IMR-90 (cell line): ENCODE data around the gene ADD3. TPM values are rescaled to one million over a fixed set of nuclear protein-coding genes. Genes with fewer than 3 reads are reported as not detected.

ENCODE experiments used
- ATAC-seq: fragments of 200-7000 bp; cut with Tn5 transposase; 2 replicates; pipeline ENCODE4 v1.9.1; 2020; ENCODE audit warnings: low read depth, mild to moderate bottlenecking, moderate library complexity
- BruUV-seq: library from RNA; stranded (reverse); fragments of 400-500 nt; replicated peaks from 2 replicates; lab custom pipeline; 2021; lab: Mats Ljungman, UMichigan
- CTCF ChIA-PET: fragments of 300-600 bp; formaldehyde crosslinking; extraction: SDS; loops from one replicate; lab custom pipeline; 2021; ENCODE audit warnings: antibody characterized with exemption; lab: Yijun Ruan, JAX
- POLR2A ChIA-PET: fragments of 300-600 bp; sonication (Branson Sonifier 250); formaldehyde crosslinking; loops from one replicate; lab custom pipeline; 2022; ENCODE audit warnings: antibody characterized with exemption; ENCODE audit not compliant: unreplicated experiment; lab: Charles Lee
- DNase-seq: peaks from one replicate; pipeline ENCODE4 v3.0.0; 2013
- H2AFZ ChIP-seq: replicated peaks from 2 replicates; pipeline ENCODE3; 2013; ENCODE audit warnings: low read length, mild to moderate bottlenecking; ENCODE audit not compliant: poor library complexity
- H2AK5ac ChIP-seq: 2 replicates; pipeline ENCODE4 v1.6.1; 2013; ENCODE audit warnings: low read depth, low read length, inconsistent platforms
- H2AK9ac ChIP-seq: replicated peaks from 2 replicates; pipeline ENCODE3; 2013; ENCODE audit warnings: mild to moderate bottlenecking, low read depth, low read length, moderate library complexity; ENCODE audit not compliant: poor library complexity
- H2BK120ac ChIP-seq: 2 replicates; pipeline ENCODE4 v1.6.1; 2013; ENCODE audit warnings: low read depth, low read length, inconsistent platforms
- H2BK15ac ChIP-seq: 3 replicates; pipeline ENCODE4 v1.6.1; 2013; ENCODE audit warnings: low read depth, low read length, inconsistent platforms
- H2BK20ac ChIP-seq: 2 replicates; pipeline ENCODE4 v1.6.1; 2013; ENCODE audit warnings: low read depth, mild to moderate bottlenecking, inconsistent platforms, low read length, moderate library complexity
- H2BK5ac ChIP-seq: 2 replicates; pipeline ENCODE4 v1.6.1; 2013; ENCODE audit warnings: mild to moderate bottlenecking, low read depth, low read length, inconsistent platforms; ENCODE audit not compliant: poor library complexity, severe bottlenecking
- H3K14ac ChIP-seq: replicated peaks from 2 replicates; pipeline ENCODE4 v1.6.1; 2013; ENCODE audit warnings: low read depth, low read length, inconsistent platforms
- H3K18ac ChIP-seq: 2 replicates; pipeline ENCODE4 v1.6.1; 2013; ENCODE audit warnings: low read depth, low read length, control low read depth
- H3K23ac ChIP-seq: 2 replicates; pipeline ENCODE4 v1.6.1; 2013; ENCODE audit warnings: low read depth, low read length, inconsistent platforms
- H3K27ac ChIP-seq: 2 replicates; pipeline ENCODE4 v1.5.1; 2013; ENCODE audit warnings: mild to moderate bottlenecking, control low read depth, low read length; ENCODE audit not compliant: insufficient read depth
- H3K27me3 ChIP-seq: 2 replicates; pipeline ENCODE4 v1.6.1; 2013; ENCODE audit warnings: low read length; ENCODE audit not compliant: control insufficient read depth, insufficient read depth
- H3K36me3 ChIP-seq: 2 replicates; pipeline ENCODE4 v1.6.1; 2013; ENCODE audit warnings: low read length, mixed read lengths; ENCODE audit not compliant: control insufficient read depth, insufficient read depth
- H3K4ac ChIP-seq: 2 replicates; pipeline ENCODE4 v1.6.1; 2013; ENCODE audit warnings: low read depth, low read length, inconsistent platforms
- H3K4me1 ChIP-seq: 2 replicates; pipeline ENCODE4 v1.6.1; 2013; ENCODE audit warnings: low read length, mixed read lengths; ENCODE audit not compliant: control insufficient read depth, insufficient read depth
- H3K4me2 ChIP-seq: 2 replicates; pipeline ENCODE4 v1.6.1; 2013; ENCODE audit warnings: low read depth, mild to moderate bottlenecking, control low read depth, low read length, moderate library complexity
- H3K4me3 ChIP-seq: 2 replicates; pipeline ENCODE4 v1.5.1; 2013; ENCODE audit warnings: low read depth, mild to moderate bottlenecking, control low read depth, low read length, moderate library complexity; ENCODE audit not compliant: insufficient read depth
- H3K56ac ChIP-seq: 2 replicates; pipeline ENCODE4 v1.6.1; 2013; ENCODE audit warnings: low read length, inconsistent platforms; ENCODE audit not compliant: insufficient read depth; ENCODE audit errors: extremely low read depth
- H3K79me1 ChIP-seq, 2 experiments: 2 replicates each; pipeline ENCODE4 v1.6.1; 2013; ENCODE audit warnings: low read length in 2 of 2, inconsistent platforms in 1 of 2, low read depth in 1 of 2
- H3K9ac ChIP-seq: 2 replicates; pipeline ENCODE4 v1.6.1; 2013; ENCODE audit warnings: low read depth, low read length, control low read depth
- H3K9me1 ChIP-seq: 2 replicates; pipeline ENCODE4 v1.6.1; 2013; ENCODE audit warnings: low read length, inconsistent platforms; ENCODE audit not compliant: insufficient read depth
- H3K9me3 ChIP-seq: 2 replicates; pipeline ENCODE4 v1.6.1; 2013; ENCODE audit warnings: low read length; ENCODE audit not compliant: control insufficient read depth, insufficient read depth
- H4K20me1 ChIP-seq: 2 replicates; pipeline ENCODE4 v1.6.1; 2013; ENCODE audit warnings: low read length, inconsistent platforms; ENCODE audit not compliant: insufficient read depth
- H4K5ac ChIP-seq: 2 replicates; pipeline ENCODE4 v1.6.1; 2013; ENCODE audit warnings: mild to moderate bottlenecking, low read depth, low read length, control low read depth
- H4K8ac ChIP-seq, 2 experiments: 2 replicates each; pipeline ENCODE4 v1.6.1; 2013; ENCODE audit warnings: low read depth in 2 of 2, low read length in 2 of 2, control low read depth in 1 of 2, inconsistent platforms in 1 of 2
- H4K91ac ChIP-seq: 2 replicates; pipeline ENCODE4 v1.6.1; 2013; ENCODE audit warnings: low read depth, low read length, inconsistent platforms; ENCODE audit not compliant: insufficient read depth
- RAD21 ChIP-seq: IDR thresholded peaks from 2 replicates; pipeline ENCODE4 v1.6.1; 2012; ENCODE audit warnings: low read length, improper control_type of control experiment
- RCOR1 ChIP-seq: IDR thresholded peaks from 2 replicates; pipeline ENCODE4 v1.6.1; 2012; ENCODE audit warnings: mild to moderate bottlenecking, low read length, improper control_type of control experiment; ENCODE audit not compliant: insufficient replicate concordance
- RFX5 ChIP-seq: IDR thresholded peaks from 2 replicates; pipeline ENCODE4 v1.8.0; 2012; ENCODE audit warnings: low read depth, mild to moderate bottlenecking, low read length, moderate library complexity
- WGBS, 2 experiments: methylation state at CpG; one replicate each; pipeline versions ENCODE4 v1.1.5 to v1.1.7; 2013; ENCODE audit warnings: missing lambda C conversion rate in 2 of 2; ENCODE audit not compliant: insufficient read length in 1 of 2; ENCODE audit errors: extremely low coverage in 2 of 2; 5-methylcytosine and 5-hydroxymethylcytosine counted together
- dilution Hi-C: fragments of 300-500 bp; cut with HindIII; formaldehyde crosslinking; loops from one replicate; pipeline ENCODE4 v1.14.3; 2018; ENCODE audit warnings: low sequenced_read_pairs; ENCODE audit not compliant: unreplicated experiment
- in situ Hi-C: fragments of 300-500 bp; cut with MboI; formaldehyde crosslinking; loops from 3 replicates; pipeline ENCODE4 v1.14.3; 2019; ENCODE audit warnings: low sequenced_read_pairs, inconsistent platforms, mixed read lengths
- intact Hi-C: fragments of 100-400 bp; cut with micrococcal nuclease; formaldehyde crosslinking; loops from 2 replicates; pipeline ENCODE4 v1.10.0; 2022
- polyA plus RNA-seq, 3 experiments: library from polyadenylated mRNA; depleted of rRNA; stranded (reverse); fragments of >200 nt; gene quantifications; 2 replicates each; pipeline ENCODE4 v1.2.3, GENCODE V29; 2012; ENCODE audit warnings: low replicate concordance in 1 of 3
- total RNA-seq: library from RNA; depleted of rRNA; stranded (reverse); fragments of >200 nt; gene quantifications from 2 replicates; pipeline ENCODE4 v1.2.3, GENCODE V29; 2012

The ADD3 gene
- total and polyA plus RNA-seq, 2 of the 4 experiments (the other 2 are of a cell fraction) = 138 to 212 TPM

DNA sequence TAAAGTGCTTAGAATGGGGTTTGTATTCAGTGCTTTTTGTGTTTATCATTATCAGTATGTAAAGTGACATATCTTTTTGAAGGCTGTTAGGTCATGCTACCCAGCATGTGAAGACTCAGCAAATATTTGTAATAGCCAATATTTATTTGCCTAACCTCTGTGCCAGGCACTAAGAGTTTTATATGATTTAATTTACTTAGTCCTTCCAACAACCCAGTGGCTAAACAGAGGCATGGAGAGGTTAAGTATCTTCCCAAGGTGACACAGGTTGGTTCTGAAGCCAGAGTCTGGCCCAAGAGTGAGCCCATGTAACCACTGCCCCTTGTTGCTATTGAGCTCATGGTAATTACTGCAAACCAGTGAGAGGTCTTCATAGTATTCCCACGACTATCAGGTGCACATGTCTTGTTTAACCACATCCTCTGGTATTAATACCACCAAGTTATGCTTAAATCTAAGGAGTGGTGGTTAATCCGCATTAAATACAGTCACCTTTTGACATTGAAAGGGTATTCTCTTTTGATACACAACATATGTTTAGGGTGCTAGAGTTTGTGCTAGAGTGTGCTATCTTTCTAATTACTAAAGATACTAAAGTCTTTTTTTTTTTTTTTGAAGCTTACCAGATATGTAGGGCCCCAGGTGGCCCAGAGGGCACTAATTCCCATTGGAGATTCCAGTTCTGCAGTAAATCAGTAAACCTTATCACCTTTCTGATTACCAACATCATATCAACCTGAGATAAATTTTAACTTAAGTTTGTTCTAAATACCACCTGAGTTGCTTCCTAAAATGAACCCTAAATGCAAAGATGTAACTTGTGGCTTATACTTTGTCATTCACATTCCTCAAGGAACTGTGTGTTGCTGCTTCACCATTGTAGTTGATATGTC is 2.9 kb downstream of the ADD3 start:
- peaks cover 6% of the 10 kb centered on the region; the same call in 1 of the 2 replicates for H3K9me1 ChIP-seq
- ATAC-seq (no peak), DNase-seq (peak; percentile 55)
- no peak overlapping the region for H3K9ac ChIP-seq
- H4K20me1 ChIP-seq = peaks cover 23% of the 10 kb centered on the region
- intact Hi-C loops = loop anchor here (2.0 kb wide), 1 partner anchor 14 kb away; no protein-coding TSS in a partner anchor
- no peak overlapping the region for H4K8ac ChIP-seq
- H3K27ac ChIP-seq = no peak overlapping the region
- peak overlapping the region; percentile 38; the same call in 1 of the 2 replicates for H3K14ac ChIP-seq
- H2BK15ac ChIP-seq = no peak overlapping the region
- no peak overlapping the region for H2AK9ac ChIP-seq
- H2AFZ ChIP-seq = no peak overlapping the region
- POLR2A ChIA-PET = interaction anchor here (0.6 to 0.8 kb wide), 2 partner anchors 23 to 116 kb away, joined by 3 to 4 read pairs; no protein-coding TSS in a partner anchor
- TF ChIP-seq RCOR1 = no peak
- TF ChIP-seq RFX5 = no peak
- TF ChIP-seq RAD21 = no peak
- no peaks in the 10 kb centered on the region for H3K9me3 ChIP-seq
- in situ Hi-C loops = no loop called here
- H4K5ac ChIP-seq = no peak overlapping the region
- H3K79me1 ChIP-seq = peaks cover 23 to 52% of the 10 kb centered on the region in 2 experiments
- no peak overlapping the region for H2AK5ac ChIP-seq
- CTCF ChIA-PET = interaction anchor here (0.7 kb wide), 1 partner anchor 43 kb away, joined by 3 read pairs; no protein-coding TSS in a partner anchor
- dilution Hi-C loops = no loop called here
- H3K23ac ChIP-seq = peak overlapping the region; percentile 72; the same call in 1 of the 2 replicates
- no peak overlapping the region for H3K4ac ChIP-seq
- H4K91ac ChIP-seq = no peak overlapping the region
- H3K36me3 ChIP-seq = no peaks in the 10 kb centered on the region
- no peak overlapping the region for H3K18ac ChIP-seq
- no peak overlapping the region for H2BK120ac ChIP-seq
- no peak overlapping the region for H2BK5ac ChIP-seq
- H3K4me1 ChIP-seq = peaks cover 6% of the 10 kb centered on the region
- H3K4me3 ChIP-seq = no peak overlapping the region
- BruUV-seq = TSS peak; percentile 7
- peak overlapping the region; percentile 25; the same call in 1 of the 2 replicates for H3K4me2 ChIP-seq
- no peak overlapping the region for H3K56ac ChIP-seq
- H2BK20ac ChIP-seq = no peak overlapping the region
- no peaks in the 10 kb centered on the region for H3K27me3 ChIP-seq
- no CpG with 5 or more reads among the region's 2 CpGs for WGBS, 2 experiments
